Neural progenitor cell (in vitro differentiated cells): ENCODE data around the gene PLAGL1. TPM values are rescaled to one million over a fixed set of nuclear protein-coding genes. Genes with fewer than 3 reads are reported as not detected.

Experiments used
- DNase-seq: peaks from one replicate; pipeline ENCODE4 v3.0.0-alpha.2; 2016; ENCODE audit warnings: low spot score
- H2AFZ ChIP-seq: fragments of 200-600 bp; sonication (generic); replicated peaks from 2 replicates; pipeline ENCODE4 v1.6.1; 2016; ENCODE audit warnings: antibody characterized with exemption
- H3F3A ChIP-seq: fragments of 200-600 bp; sonication (generic); 2 replicates; pipeline ENCODE4 v1.6.1; 2016; ENCODE audit warnings: antibody characterized with exemption, low read depth
- H3K27ac ChIP-seq: fragments of 200-600 bp; sonication (generic); 2 replicates; pipeline ENCODE4 v1.5.1; 2016; ENCODE audit warnings: mild to moderate bottlenecking
- H3K27me3 ChIP-seq: fragments of 200-600 bp; sonication (generic); 2 replicates; pipeline ENCODE4 v1.6.1; 2016; ENCODE audit warnings: mild to moderate bottlenecking, moderate library complexity
- H3K36me3 ChIP-seq: fragments of 200-600 bp; sonication (generic); 2 replicates; pipeline ENCODE4 v1.5.1; 2016
- H3K4me1 ChIP-seq: fragments of 200-600 bp; sonication (generic); 2 replicates; pipeline ENCODE4 v1.6.1; 2016; ENCODE audit warnings: mixed run types
- H3K4me2 ChIP-seq: fragments of 200-600 bp; sonication (generic); 2 replicates; pipeline ENCODE4 v1.6.1; 2016
- H3K4me3 ChIP-seq: fragments of 200-600 bp; sonication (generic); 2 replicates; pipeline ENCODE4 v1.5.1; 2016
- H3K79me2 ChIP-seq: fragments of 200-600 bp; sonication (generic); 2 replicates; pipeline ENCODE4 v1.6.1; 2016; ENCODE audit warnings: low read depth
- H3K9ac ChIP-seq: fragments of 200-600 bp; sonication (generic); 2 replicates; pipeline ENCODE4 v1.6.1; 2016
- H3K9me3 ChIP-seq: fragments of 200-600 bp; sonication (generic); 2 replicates; pipeline ENCODE4 v1.5.1; 2016; ENCODE audit warnings: low read depth
- H4K20me1 ChIP-seq: fragments of 200-600 bp; sonication (generic); 2 replicates; pipeline ENCODE4 v1.6.1; 2016; ENCODE audit warnings: low read depth
- H3K27ac Mint-ChIP-seq: 3 replicates; pipeline ENCODE4 v1.8.0; 2021; ENCODE audit warnings: mixed read lengths
- H3K27me3 Mint-ChIP-seq: 2 replicates; pipeline ENCODE4 v1.8.0; 2022; ENCODE audit warnings: low read depth, mild to moderate bottlenecking, inconsistent platforms, moderate library complexity, mixed read lengths; ENCODE audit not compliant: insufficient read depth
- H3K36me3 Mint-ChIP-seq: 3 replicates; pipeline ENCODE4 v1.8.0; 2021; ENCODE audit warnings: mixed read lengths
- H3K4me1 Mint-ChIP-seq: 3 replicates; pipeline ENCODE4 v1.8.0; 2021; ENCODE audit warnings: mixed read lengths
- H3K4me3 Mint-ChIP-seq: 3 replicates; pipeline ENCODE4 v1.8.0; 2021; ENCODE audit warnings: mild to moderate bottlenecking, moderate library complexity, mixed read lengths
- H3K9me3 Mint-ChIP-seq: 3 replicates; pipeline ENCODE4 v1.8.0; 2020; ENCODE audit warnings: mixed read lengths
- CTCF ChIP-seq: fragments of 200-600 bp; sonication (generic); IDR thresholded peaks from 2 replicates; pipeline ENCODE4 v1.5.1; 2017; ENCODE audit warnings: antibody characterized with exemption, mild to moderate bottlenecking
- EZH2 ChIP-seq: fragments of 200-600 bp; sonication (generic); IDR thresholded peaks from 2 replicates; pipeline ENCODE4 v1.6.1; 2017; ENCODE audit warnings: antibody characterized with exemption, mild to moderate bottlenecking, moderate library complexity
- EZH2phosphoT487 ChIP-seq: fragments of 200-600 bp; sonication (generic); IDR thresholded peaks from 2 replicates; pipeline ENCODE4 v1.6.1; 2017; ENCODE audit warnings: antibody characterized with exemption
- total RNA-seq: library from RNA; depleted of rRNA; stranded (reverse); fragments of >200 nt; gene quantifications from 2 replicates; pipeline ENCODE4 v1.2.3, GENCODE V29; 2015; ENCODE audit warnings: low replicate concordance

Gene PLAGL1
- total RNA-seq, 1 donor from 2014 or later = 5.6 TPM

- H3K4me3 ChIP-seq = no peak overlapping the region
- no peak overlapping the region for H3K4me3 Mint-ChIP-seq
- peaks cover 35% of the 10 kb centered on the region for H3K36me3 Mint-ChIP-seq
- no peaks in the 10 kb centered on the region for H3F3A ChIP-seq
- H2AFZ ChIP-seq = no peak overlapping the region
- H3K9me3 ChIP-seq = peaks cover 5% of the 10 kb centered on the region
- peaks cover 29% of the 10 kb centered on the region for H3K9me3 Mint-ChIP-seq
- no peaks in the 10 kb centered on the region for H3K4me1 ChIP-seq
- no peak overlapping the region for H3K27ac ChIP-seq
- no peak overlapping the region for H3K27ac Mint-ChIP-seq
- TF ChIP-seq EZH2phosphoT487 (no peak), EZH2 (no peak), CTCF (no peak)
- H3K4me2 ChIP-seq = no peak overlapping the region
- H3K9ac ChIP-seq = no peak overlapping the region
- no peaks in the 10 kb centered on the region for H4K20me1 ChIP-seq
- no peaks in the 10 kb centered on the region for H3K36me3 ChIP-seq
- H3K27me3 Mint-ChIP-seq = peaks cover 2% of the 10 kb centered on the region
- H3K27me3 ChIP-seq = peaks cover 51% of the 10 kb centered on the region
- H3K4me1 Mint-ChIP-seq = no peaks in the 10 kb centered on the region
- H3K79me2 ChIP-seq = no peaks in the 10 kb centered on the region
- DNase-seq = no peak
Observed at GRCh38 chr6:143984666-143985065, 23.4 kb downstream of the PLAGL1 start.

- H3K4me1 Mint-ChIP-seq = no peaks in the 10 kb centered on the region
- H3K27ac ChIP-seq = no peak overlapping the region
- no peak overlapping the region for H2AFZ ChIP-seq
- no peaks in the 10 kb centered on the region for H3K79me2 ChIP-seq
- no peak overlapping the region for H3K4me3 Mint-ChIP-seq
- H3K36me3 Mint-ChIP-seq = peaks cover 32% of the 10 kb centered on the region
- DNase-seq = no peak
- H3K36me3 ChIP-seq = no peaks in the 10 kb centered on the region
- peaks cover 6% of the 10 kb centered on the region for H3K9me3 ChIP-seq
- H4K20me1 ChIP-seq = no peaks in the 10 kb centered on the region
- no peak for TF ChIP-seq EZH2
- TF ChIP-seq EZH2phosphoT487 = no peak
- no peak for TF ChIP-seq CTCF
- no peak overlapping the region for H3K27ac Mint-ChIP-seq
- no peaks in the 10 kb centered on the region for H3F3A ChIP-seq
- no peak overlapping the region for H3K9ac ChIP-seq
- H3K4me1 ChIP-seq = no peaks in the 10 kb centered on the region
- H3K4me3 ChIP-seq = no peak overlapping the region
- H3K27me3 ChIP-seq = peaks cover 63% of the 10 kb centered on the region
- peaks cover 23% of the 10 kb centered on the region for H3K9me3 Mint-ChIP-seq
- no peaks in the 10 kb centered on the region for H3K27me3 Mint-ChIP-seq
- no peak overlapping the region for H3K4me2 ChIP-seq
Observed at GRCh38 chr6:143982968-143983367, 25.1 kb downstream of the PLAGL1 start.

- H3K9ac ChIP-seq = no peak overlapping the region
- no peaks in the 10 kb centered on the region for H3K79me2 ChIP-seq
- peaks cover 61% of the 10 kb centered on the region for H3K27me3 ChIP-seq
- no peaks in the 10 kb centered on the region for H4K20me1 ChIP-seq
- no peaks in the 10 kb centered on the region for H3F3A ChIP-seq
- Mint-ChIP-seq H3K9me3 (peaks cover 23% of the 10 kb centered on the region), H3K27ac (no peak overlapping the region), H3K4me1 (peaks cover 8% of the 10 kb centered on the region), H3K27me3 (no peaks in the 10 kb centered on the region), H3K4me3 (no peak overlapping the region), H3K36me3 (peaks cover 36% of the 10 kb centered on the region)
- no peak overlapping the region for H2AFZ ChIP-seq
- H3K4me2 ChIP-seq = no peak overlapping the region
- no peak overlapping the region for H3K4me3 ChIP-seq
- TF ChIP-seq EZH2 = no peak
- no peak for TF ChIP-seq EZH2phosphoT487
- TF ChIP-seq CTCF = no peak
- H3K27ac ChIP-seq = no peak overlapping the region
- H3K9me3 ChIP-seq = peaks cover 6% of the 10 kb centered on the region
- no peaks in the 10 kb centered on the region for H3K36me3 ChIP-seq
- DNase-seq = no peak
- peaks cover 1% of the 10 kb centered on the region for H3K4me1 ChIP-seq
Observed at GRCh38 chr6:143980921-143981320, 27.1 kb downstream of the PLAGL1 start.
